Measurements from ENCODE around the gene ZNF221. TPM values are rescaled to one million over a fixed set of nuclear protein-coding genes. Genes with fewer than 3 reads are reported as not detected.

The ZNF221 gene
- total RNA-seq, result 1 to 10 TPM; 3.4 to 8.7 (median 6.3) TPM
- polyA plus RNA-seq, result under 1 TPM; 0.09 to 0.58 (median 0.29) TPM
- long read RNA-seq, donor 1, result 0 reads
- long read RNA-seq, donor 2, result 0 reads

DNA sequence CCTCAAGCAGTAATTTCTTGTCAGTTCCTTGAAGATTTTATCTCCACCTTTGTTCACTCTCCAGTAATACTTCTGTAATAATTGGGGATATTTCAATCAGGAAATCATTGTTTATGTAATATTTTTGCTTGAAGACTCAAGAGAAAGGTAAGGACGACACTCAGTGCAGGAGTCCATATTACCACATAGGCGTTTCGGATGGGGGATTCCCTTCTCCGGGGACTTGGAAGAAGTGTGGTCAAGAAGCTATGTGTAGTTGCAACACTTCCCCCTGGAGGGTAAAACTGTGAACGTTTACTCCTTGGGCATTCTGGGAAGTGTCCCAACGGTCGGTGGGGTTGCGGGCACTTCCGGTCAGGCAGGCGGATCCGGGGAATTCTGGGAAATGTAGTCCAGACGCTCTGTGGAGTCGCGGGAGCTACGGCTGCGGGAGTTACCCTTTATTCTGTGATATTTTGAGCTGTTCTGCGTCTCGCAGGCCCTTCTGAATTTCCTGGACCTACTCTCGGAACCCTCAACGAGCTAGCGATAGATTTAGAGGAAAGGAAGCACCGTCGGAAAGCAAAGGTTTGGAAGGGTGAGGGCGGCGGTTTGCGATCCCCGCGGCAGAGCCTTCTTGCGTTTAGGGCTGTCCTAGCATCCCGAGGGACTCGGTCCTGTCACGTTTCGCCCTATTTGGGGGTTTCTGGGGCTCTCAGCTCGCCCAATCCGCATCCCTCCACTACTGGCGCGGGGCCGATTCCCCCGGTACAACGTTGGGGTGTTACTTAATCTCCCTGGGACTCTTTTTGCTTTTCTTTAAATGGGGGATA lies at the start of gene ZNF221:
ZNF221 (plus strand) TSS at position 395 of the 812 bp plus-strand sequence. CDS start 11,499 bp downstream, outside the sequence.
- intact Hi-C loops (cut with DNase I; ENCODE audit: low total_unique reads), result no loop called here
- Histone ChIP-seq H3K4me1 (peaks cover 0 to 8% (median 2%) of the 10 kb centered on the region in 6 donors), H3K9me3 (peaks cover 2 to 85% (median 61%) of the 10 kb centered on the region in 8 donors), H3K27ac (peak within 1 kb of the TSS; percentile 17 to 79 (median 69)), H3K27me3 (replicated peaks in 1 of 7) (peaks cover 0 to 6% (median 0%) of the 10 kb centered on the region in 7 donors), H3K4me3 (peak within 1 kb of the TSS; percentile 51 to 83 (median 69)), H3K36me3 (peaks cover 0 to 26% (median 5%) of the 10 kb centered on the region in 6 donors)
- WGBS, 5 donors, result 0 to 3% (median 1%) methylated on average over 40 of the region's 40 CpGs
- peak; percentile 90 for DNase-seq
- TF ChIP-seq POLR2A (IDR thresholded peaks at IDR 0.05) (no peak), POLR2AphosphoS5 (IDR thresholded peaks at IDR 0.05) (peak in 2 of 3 donors; percentile 85 to 92)
- TF ChIP-seq, protein P1, sequence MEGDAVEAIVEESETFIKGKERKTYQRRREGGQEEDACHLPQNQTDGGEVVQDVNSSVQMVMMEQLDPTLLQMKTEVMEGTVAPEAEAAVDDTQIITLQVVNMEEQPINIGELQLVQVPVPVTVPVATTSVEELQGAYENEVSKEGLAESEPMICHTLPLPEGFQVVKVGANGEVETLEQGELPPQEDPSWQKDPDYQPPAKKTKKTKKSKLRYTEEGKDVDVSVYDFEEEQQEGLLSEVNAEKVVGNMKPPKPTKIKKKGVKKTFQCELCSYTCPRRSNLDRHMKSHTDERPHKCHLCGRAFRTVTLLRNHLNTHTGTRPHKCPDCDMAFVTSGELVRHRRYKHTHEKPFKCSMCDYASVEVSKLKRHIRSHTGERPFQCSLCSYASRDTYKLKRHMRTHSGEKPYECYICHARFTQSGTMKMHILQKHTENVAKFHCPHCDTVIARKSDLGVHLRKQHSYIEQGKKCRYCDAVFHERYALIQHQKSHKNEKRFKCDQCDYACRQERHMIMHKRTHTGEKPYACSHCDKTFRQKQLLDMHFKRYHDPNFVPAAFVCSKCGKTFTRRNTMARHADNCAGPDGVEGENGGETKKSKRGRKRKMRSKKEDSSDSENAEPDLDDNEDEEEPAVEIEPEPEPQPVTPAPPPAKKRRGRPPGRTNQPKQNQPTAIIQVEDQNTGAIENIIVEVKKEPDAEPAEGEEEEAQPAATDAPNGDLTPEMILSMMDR (IDR thresholded peaks at IDR 0.05 in 8 of 11, conservative IDR thresholded peaks at IDR 0.05 in 3 of 11), result peak in 9 of 11 experiments; percentile 14 to 66 (median 50)

DNA sequence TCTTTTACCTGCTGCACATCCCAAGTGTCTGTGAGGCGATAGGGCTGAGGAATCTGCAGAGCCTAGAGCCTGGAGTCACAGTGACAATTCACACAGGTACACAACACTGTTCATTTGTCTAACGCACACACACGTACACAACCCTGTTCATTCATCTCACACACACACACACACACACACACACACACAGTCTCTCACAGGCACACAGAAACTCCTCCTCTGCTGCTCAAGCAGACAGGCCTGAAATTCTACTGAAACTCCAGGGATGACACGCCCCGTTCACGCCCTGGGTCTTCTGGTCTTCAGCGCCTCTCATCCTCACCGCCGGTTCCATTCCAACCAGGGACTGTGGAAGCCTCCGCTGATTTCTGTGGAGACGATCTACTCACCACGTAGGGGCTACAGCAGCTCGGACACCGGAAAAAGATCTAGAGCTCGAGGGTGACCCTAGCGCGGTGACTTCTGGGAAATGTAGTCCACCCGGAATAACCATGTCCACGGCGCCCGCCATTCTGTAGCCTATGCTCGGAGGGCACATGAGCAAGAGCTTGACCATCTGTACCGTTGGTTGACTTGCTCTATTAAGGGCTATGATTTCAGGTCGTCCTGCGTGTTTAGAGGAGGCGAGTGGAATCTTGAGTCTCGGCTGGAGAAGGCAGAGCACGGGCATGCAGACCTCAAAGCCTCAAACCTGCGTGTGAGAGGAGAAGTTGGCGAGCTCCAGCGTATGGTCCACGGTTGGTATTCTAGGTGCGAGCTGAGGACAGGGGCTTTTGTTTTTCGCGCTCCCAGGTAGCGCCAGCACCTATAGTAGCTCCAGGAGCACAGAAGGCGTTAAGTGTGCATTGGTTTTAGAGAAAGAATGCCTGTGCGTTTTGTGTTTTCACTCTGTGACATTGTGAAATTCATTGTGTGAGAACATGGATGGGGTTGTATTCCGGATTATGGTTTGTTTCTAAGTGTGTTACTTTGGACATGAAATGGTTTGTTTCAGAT lies 49.3 kb upstream of the ZNF221 start:
- H3K4me3 ChIP-seq, result peak overlapping the region; percentile 25 to 81 (median 50)
- 16 to 35% (median 19%) methylated on average over 29 to 39 of the region's 39 CpGs for WGBS, 5 donors
- peaks cover 0 to 35% (median 13%) of the 10 kb centered on the region in 6 donors for H3K36me3 ChIP-seq
- no peaks in the 10 kb centered on the region for H3K27me3 ChIP-seq (replicated peaks in 1 of 7)
- peak; percentile 88 for DNase-seq
- H3K27ac ChIP-seq, result peak overlapping the region in 4 of 8 donors; percentile 45 to 71 (median 62)
- peaks cover 4 to 97% (median 90%) of the 10 kb centered on the region in 8 donors for H3K9me3 ChIP-seq
- H3K4me1 ChIP-seq, result peaks cover 0 to 16% (median 7%) of the 10 kb centered on the region in 6 donors
- intact Hi-C loops (cut with DNase I; ENCODE audit: low total_unique reads), result no loop called here
- TF ChIP-seq, protein P1 (IDR thresholded peaks at IDR 0.05 in 8 of 11, conservative IDR thresholded peaks at IDR 0.05 in 3 of 11), result no peak
- peak in 2 of 3 donors; percentile 53 to 57 for TF ChIP-seq POLR2AphosphoS5 (IDR thresholded peaks at IDR 0.05)

DNA sequence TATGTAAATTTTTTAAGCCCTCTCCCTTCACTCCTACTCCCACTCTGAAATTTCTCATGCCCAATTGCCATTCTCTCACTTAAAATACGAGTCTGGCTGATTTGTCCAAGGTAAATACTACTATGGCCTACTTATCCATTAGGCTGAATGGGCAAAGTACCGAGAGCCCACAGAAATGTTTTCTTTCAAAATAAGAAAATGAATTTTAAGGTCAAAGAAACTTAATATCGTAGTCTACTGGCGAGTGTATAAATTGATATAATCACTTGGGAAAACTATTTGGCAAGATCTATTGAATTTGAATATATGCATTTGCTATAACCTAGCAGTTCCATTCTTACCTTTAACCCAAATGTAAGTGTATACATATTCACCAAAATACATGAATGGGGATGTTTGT lies 48.6 kb upstream of the ZNF221 start:
- Histone ChIP-seq H3K27me3 (replicated peaks in 1 of 7) (no peaks in the 10 kb centered on the region), H3K27ac (no peak overlapping the region), H3K4me1 (peaks cover 0 to 16% (median 7%) of the 10 kb centered on the region in 6 donors), H3K4me3 (peak overlapping the region in 6 of 8 donors; percentile 42 to 81 (median 54)), H3K9me3 (peaks cover 3 to 97% (median 90%) of the 10 kb centered on the region in 8 donors), H3K36me3 (peaks cover 0 to 28% (median 11%) of the 10 kb centered on the region in 6 donors)
- WGBS, 5 donors, result 91 to 99% (median 95%) methylated on average over 4 of the region's 4 CpGs
- DNase-seq, result no peak
- intact Hi-C loops (cut with DNase I; ENCODE audit: low total_unique reads), result no loop called here
- TF ChIP-seq, protein P1 (IDR thresholded peaks at IDR 0.05 in 8 of 11, conservative IDR thresholded peaks at IDR 0.05 in 3 of 11), result no peak
- TF ChIP-seq POLR2A (IDR thresholded peaks at IDR 0.05) (no peak), POLR2AphosphoS5 (IDR thresholded peaks at IDR 0.05) (no peak)

Data from spleen (tissue), 13 donors.